ENCODE data around the gene OSBPL3.
"Not testable (repeated sequence)": the region's sequence is repeated elsewhere in the genome, so short reads cannot be mapped to it uniquely, and the experiment has no call there.

The OSBPL3 gene

GRCh38 chr7:24910551-24911212, 69.3 kb downstream of the OSBPL3 start:
- TF ChIP-seq, protein P1, sequence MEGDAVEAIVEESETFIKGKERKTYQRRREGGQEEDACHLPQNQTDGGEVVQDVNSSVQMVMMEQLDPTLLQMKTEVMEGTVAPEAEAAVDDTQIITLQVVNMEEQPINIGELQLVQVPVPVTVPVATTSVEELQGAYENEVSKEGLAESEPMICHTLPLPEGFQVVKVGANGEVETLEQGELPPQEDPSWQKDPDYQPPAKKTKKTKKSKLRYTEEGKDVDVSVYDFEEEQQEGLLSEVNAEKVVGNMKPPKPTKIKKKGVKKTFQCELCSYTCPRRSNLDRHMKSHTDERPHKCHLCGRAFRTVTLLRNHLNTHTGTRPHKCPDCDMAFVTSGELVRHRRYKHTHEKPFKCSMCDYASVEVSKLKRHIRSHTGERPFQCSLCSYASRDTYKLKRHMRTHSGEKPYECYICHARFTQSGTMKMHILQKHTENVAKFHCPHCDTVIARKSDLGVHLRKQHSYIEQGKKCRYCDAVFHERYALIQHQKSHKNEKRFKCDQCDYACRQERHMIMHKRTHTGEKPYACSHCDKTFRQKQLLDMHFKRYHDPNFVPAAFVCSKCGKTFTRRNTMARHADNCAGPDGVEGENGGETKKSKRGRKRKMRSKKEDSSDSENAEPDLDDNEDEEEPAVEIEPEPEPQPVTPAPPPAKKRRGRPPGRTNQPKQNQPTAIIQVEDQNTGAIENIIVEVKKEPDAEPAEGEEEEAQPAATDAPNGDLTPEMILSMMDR (IDR thresholded peaks at IDR 0.05; ENCODE audit: low read depth, low read length) = no peak
- no peak for DNase-seq (ENCODE audit: extremely low read depth, low read depth)

DNA sequence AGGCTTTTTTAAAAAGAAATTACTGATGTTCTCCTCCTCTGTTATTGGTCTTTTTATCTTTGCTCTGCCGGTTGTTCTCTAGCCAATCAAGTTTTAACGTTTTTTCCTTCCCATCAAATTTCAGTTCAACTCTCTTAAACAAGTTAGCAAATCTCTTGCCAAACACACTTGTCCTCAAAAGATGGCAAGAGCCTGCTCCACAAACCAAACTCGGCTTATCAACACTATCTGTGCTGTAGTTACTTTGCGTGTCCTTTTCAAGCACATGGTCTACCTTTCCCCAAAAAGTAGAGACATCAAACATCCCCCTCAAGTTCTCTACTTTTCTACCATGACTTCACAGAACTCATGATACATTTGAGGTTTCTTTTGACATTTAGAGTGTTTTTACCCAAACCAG, 71.3 kb downstream of the OSBPL3 start:
- DNase-seq (ENCODE audit: extremely low read depth, low read depth) = no peak
- TF ChIP-seq, protein P1 (IDR thresholded peaks at IDR 0.05; ENCODE audit: low read depth, low read length) = no peak

DNA sequence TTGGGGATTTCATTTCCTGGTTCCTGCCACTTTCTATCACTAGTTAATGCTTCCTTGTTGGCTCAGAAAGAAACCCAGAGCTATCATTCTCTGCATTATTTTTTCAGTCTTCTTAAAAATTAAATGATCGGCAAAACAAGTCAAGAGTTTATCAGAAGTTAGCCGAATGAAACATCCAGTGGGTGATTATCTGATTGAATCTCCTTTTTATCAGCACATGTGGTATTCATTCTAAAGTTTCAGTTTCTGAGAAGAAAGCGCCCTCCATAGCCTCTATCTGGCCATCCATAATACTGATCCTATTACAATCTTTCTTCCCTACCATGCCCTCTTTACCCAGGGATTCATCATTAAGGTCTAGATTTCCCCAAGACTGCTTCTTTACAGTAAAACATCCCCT, 71.8 kb downstream of the OSBPL3 start:
- TF ChIP-seq, protein P1 (IDR thresholded peaks at IDR 0.05; ENCODE audit: low read depth, low read length) = no peak
- DNase-seq (ENCODE audit: extremely low read depth, low read depth) = no peak

DNA sequence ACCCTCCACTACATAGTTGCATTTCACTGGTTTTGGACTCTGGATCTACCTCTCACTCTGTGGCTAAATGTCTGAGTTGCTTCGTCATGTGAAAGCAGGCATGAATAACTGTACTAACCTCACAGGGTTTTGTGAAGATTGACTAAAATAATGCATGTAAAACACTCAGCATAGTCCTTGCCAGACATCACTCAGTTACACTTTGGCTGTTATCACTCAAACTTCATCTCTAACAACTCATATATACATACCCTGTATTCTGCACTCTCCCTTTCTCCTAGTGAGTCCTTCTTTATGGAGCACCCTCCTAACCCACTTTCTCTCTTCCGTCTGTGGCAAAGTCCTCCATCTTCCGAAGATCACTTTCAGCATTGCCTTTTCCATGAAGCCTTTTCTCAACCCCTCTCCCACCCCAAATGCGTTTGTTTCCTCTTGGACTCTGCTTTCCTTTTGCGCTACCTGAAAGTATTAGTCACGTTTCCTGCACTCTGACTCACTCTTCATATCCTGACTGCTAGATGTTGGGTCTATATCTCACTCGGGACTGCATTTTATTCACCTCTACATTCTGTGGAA, 72.6 kb downstream of the OSBPL3 start:
- TF ChIP-seq, protein P1 (IDR thresholded peaks at IDR 0.05; ENCODE audit: low read depth, low read length) = no peak
- no peak for DNase-seq (ENCODE audit: extremely low read depth, low read depth)

DNA sequence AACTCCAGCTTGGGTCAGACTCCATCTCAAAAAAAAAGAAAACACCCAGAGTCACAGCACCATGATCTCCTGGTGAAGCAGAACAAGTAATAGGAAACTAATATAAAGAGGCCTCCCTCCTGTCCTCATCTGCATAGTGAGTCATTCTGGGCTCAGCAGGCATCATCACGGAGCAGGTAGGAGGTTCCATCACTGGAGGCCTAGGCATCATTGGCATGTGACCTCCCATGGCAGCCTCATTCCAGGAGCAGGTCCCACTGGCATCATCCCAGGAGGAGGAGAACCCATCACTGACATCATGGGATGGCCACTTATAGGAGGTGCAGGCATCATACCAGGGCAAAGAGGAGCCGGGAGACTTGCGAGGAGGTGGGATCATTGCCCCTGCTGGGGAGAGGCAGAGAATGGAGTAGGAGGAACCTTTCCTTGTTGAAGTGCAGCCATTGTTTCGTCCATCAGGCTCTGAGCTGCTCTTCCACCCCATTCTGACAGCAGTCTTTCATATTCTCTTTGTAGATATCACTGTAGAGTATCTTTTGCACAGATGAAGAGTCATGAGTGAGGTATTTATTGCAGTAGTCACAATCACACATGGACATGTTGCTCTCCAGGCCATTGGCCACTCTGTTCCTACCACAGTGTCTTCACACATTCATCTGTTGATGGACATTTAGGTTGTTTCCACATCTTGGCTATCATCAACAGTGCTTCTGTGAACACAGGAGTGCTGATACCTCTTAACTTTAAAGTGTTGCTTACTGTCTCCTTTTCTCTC, 73.8 kb downstream of the OSBPL3 start:
- DNase-seq (ENCODE audit: extremely low read depth, low read depth) = no peak
- TF ChIP-seq, protein P1 (IDR thresholded peaks at IDR 0.05; ENCODE audit: low read depth, low read length) = no peak

DNA sequence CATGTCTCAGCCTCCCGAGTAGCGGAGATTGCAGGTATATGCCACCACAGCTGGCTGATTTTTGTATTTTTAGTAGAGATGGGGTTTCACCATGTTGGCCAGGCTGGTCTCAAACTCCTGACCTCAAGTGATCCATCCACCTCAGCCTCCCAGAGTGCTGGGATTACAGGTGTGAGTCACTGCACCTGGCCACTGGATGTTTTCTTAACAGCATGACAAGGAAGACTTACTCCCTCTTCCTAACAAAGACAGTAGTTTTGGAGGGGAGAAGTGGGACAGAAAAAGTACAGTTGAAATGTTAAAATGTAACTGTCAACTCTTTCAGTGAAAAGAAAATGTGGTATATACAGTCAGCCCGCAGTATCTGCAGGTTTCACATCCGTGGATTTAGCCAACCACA, 76.0 kb downstream of the OSBPL3 start:
- not testable (repeated sequence) for DNase-seq (ENCODE audit: extremely low read depth, low read depth)

- no peak for DNase-seq (ENCODE audit: extremely low read depth, low read depth)
- TF ChIP-seq, protein P1 (IDR thresholded peaks at IDR 0.05; ENCODE audit: low read depth, low read length) = no peak
Measured at GRCh38 chr7:24903559-24903958, 76.4 kb downstream of the OSBPL3 start.
